ENCODE measurements around the gene ANO6.

The ANO6 gene

DNA sequence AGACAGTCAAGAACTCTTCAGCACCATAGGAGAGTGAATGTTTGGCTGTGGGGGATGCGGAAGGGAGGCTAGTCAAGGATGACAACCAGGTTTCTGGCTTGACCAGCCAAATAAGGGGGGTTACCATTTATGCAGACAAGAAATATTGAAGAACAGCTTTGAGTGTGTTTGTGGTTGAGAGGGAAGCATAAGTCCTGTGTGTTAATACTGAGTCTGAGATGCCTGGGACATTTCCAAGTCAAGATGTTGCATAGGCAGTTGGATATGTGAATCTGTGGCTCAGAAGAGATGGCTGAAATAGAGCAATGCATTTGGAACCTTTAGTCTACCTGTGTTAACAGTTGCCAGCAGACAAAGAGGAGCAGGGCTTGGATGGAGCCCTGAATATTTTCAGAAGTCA lies 66.1 kb downstream of the ANO6 start:
- no peak for DNase-seq

- no peak for DNase-seq
These were observed 66.5 kb downstream of the ANO6 start for GRCh38 chr12:45282411-45282810.

- no peak for DNase-seq
These were observed 68.4 kb downstream of the ANO6 start for GRCh38 chr12:45284096-45284901.

GRCh38 chr12:45285717-45286116 lies 69.8 kb downstream of the ANO6 start:
- peak; percentile 51 for DNase-seq

DNA sequence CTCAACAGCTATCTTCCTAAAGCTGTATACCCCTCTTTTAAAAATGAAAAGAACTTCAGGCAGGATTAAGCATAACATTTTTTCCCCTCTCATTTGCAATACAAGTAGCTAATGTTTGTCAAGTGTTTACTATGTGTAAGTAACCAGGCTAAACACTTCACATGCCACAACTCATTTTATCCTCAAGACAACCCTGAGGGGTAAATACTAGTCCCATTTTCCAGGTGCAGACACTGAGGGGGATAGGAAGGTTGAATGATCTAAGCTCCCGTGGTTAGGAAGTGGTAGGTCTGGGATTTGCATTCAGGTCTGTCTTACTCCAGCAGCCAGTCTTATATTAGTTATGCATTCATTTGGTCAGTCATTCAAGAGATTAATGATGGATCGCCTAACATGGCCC lies 70.7 kb downstream of the ANO6 start:
- DNase-seq = no peak

DNA sequence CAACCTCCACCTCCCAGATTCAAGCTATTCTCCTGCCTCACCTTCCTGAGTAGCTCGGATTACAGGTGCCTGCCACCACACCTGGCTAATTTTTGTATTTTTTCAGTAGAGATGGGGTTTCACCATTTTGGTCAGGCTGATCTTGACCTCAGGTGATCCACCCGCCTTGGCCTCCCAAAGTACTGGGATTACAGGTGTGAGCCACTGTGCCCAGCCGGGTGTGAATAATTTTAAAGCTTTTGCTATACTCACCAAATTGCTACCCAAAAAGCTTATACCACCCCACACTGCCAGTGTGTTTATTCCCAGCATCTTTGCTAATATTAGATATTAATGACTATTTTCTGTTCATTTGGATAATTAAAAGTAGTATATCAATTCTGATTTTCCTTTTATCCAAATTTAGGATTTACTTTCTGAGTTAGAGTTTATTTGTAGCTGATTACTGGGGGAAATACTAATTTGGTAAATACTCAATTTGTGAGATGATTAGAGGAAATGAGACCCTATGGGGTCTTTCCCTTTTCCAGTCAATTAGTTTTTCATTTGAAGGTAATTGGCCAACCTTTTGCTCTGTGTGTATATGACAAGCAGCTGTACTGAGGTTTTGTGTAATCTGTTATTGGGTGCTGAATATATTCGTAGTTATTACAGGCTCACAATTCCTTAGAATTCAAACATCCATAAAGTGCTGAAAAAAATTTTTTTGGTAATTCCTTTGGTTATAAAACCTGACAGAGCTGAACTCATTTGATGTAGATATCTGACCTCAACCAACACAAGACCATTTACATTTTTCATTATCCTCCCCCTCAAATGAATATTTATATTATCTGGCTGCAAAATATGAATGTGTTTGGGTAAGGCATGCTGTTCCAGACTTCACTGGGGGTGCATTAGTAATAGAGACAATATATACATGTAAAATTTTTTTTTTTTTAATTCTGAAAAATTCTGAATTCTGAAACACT lies 73.6 kb downstream of the ANO6 start:
- DNase-seq = no peak

DNA sequence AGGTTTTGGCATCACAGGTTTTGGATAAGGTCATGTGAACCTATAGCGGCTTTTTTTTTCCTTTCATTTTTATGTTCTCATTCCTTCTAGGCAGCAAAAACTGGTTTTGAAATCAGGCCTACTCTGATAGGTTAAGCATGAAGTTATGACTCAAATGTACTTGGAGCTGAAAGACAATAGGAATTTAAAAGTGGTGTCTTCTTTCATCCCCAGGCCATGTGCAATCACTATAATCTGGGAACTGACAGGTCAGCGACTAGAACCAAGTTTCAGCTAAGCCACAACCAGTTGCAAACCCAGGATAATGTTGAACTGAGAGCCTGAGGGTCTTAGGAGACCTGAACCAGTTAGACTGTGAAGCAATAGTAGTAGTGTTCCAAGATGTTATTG lies 74.3 kb downstream of the ANO6 start:
- no peak for DNase-seq

DNA sequence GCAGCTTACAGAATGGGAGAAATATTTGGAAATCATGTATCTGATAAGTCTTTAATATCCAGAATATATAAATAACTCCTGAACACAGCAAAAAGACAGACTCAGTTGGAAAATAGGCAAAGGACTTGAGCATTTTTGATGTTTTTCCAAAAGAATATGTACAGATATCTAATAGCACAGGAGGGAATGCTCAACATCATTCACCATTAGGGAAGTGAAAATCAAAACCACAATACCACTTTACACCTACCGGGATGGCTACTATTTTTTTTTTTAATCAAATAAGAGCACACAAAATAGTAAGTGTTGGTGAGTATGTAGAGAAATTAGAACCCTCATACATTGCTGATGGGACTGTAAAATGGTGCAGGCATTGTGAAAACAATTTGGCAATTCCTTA lies 75.6 kb downstream of the ANO6 start:
- DNase-seq = no peak

DNA sequence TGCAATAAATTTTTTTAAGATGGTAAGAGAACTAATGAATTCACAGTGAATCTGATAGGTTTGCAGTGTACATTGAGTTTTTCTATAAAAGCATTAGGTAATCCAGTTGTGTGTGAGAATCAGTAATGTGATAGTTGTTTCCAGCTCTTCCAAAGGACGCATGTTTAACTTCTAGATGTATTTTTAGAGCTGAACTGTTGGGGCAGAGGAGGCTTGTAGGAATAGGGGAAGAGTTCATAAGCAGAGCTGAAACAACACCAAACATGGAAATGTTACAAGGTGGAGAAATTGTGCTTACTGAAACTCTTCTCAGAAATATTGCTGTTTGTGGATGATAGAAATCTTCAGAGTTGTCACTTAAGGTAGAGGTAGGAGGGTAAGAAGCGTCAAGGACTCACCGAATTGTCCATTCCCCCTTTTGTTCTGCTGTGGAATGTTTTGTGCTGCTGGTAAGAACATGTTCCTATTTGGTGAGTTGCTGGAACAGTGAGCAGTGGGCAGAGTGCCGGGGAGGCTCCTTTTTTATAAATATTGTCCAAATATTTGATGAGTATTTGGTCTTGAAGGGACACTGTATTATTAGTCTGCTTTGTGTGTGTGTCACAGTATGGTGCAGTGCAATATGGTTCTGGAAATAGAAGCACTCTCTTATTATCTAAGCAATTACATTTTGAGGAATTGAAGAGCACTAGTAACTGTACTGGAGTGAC lies 76.7 kb downstream of the ANO6 start:
- DNase-seq = no peak

GRCh38 chr12:45294906-45295305 lies 79.0 kb downstream of the ANO6 start:
- DNase-seq = no peak

DNA sequence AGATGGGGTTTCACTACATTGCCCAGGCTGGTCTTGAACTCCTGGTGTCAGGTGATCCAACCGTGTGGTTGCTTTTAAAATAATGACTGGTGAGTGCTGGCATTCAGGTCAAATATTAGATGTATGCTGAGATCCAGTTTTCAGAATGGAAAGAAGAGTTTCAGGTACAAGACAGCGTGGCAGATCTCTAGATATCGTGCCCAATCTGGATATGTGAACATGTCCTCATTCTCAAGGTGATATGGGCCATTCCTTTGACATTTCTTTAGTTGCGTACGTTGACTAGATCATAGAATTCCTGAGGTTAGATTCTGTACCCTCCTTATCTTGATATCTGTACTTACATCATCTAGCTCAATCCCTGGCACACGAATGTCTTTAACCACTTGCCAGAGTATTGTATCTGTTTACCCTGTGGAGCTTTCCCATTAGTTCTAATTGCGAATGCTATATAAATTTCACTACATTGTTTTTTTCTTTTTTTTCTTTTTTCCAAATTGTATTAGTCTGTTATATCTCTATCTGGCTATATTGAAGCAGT lies 80.2 kb downstream of the ANO6 start:
- DNase-seq = no peak

- DNase-seq = no peak
These were observed 82.2 kb downstream of the ANO6 start for GRCh38 chr12:45298047-45298446.

GRCh38 chr12:45298721-45299692 lies 83.1 kb downstream of the ANO6 start:
- peak; percentile 41 for DNase-seq

- no peak for DNase-seq
These were observed 86.9 kb downstream of the ANO6 start for GRCh38 chr12:45302621-45303369.

DNA sequence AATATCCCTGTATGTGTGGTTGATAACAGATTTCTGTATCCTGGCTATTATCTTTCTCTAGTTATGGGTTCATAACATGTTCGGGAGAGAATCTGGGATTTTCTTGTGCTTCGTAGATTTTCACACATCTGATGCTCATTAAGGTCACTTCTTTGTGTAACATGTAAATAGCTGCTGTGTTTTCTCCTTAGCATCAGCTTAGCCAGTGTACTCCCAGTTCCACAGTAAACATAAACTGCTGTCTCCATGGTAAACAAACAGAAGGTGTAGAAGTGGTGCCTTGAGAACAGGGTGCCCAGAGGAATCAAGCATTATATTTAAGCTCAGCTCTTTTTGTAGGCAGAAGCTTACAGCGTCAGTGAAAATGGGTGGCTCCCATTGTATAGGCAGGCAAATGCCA lies 88.0 kb downstream of the ANO6 start:
- DNase-seq = no peak

DNA sequence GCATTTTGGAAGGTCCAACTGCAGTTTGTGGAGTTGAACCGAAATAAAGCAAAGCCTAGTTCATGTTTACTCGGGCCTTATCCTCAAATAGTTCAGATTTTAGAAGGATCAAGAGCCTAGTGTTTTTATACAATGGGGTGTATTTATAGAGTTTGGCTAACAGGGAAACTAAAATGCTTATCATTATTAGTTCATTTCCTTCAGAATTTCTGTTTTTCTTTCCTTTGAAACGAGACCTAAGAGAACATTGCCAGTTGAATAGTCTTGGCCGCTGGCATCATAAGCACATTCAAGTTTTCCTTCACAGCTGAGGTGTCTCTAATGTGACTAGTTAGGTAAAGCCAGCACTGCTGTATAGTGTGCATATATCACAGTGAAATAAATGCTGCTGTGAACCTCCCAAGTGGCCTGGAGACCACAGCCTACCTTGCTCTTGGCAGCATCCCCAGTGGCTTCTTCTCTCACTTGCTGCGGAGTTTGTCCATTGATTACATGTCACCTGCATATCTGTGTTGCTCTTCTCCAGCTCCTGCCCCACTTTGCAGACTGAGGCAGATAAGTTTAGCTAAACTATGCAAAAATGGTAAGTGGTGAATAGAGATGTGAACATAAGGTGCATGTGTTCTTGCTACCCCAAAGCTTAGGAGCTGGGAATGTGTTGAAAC lies 88.8 kb downstream of the ANO6 start:
- no peak for DNase-seq

- DNase-seq = no peak
These were observed 90.0 kb downstream of the ANO6 start for GRCh38 chr12:45305907-45306306.

DNA sequence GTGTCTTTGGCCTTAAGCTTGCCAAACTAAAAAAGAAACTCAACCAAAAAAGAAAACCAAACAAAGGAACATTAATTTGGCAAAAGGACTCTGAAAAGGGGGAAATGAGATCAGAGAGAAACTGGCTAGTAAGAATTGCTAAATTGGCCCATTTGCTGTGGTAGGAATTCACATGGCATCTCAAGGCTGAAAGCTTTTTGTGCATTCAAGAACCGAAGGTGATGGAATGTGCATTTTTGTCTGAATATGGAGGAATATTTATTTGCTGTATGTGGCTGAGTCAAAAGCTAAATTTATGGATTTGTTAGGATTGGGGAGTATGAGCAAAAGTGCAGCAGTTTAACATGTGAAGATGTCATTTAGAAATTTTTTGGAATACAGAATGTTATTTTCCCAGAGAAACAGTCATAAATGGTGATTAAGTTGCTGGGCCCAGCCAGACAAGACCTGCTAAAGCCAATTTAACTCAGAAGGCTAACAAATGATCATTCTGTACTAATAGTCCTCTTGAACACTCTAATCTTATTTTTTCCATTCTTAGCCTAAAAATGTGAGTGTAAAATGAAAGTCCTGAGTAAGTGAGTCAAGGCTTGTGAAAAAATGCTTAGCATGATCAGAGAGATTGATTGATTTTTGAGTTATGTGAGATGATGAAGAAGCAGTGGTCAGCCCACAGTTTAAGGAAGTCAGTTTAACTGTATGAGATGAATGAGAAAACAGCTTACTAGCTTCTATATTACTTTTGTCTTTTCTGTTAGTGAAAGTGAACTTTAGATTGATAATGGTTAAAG lies 94.1 kb downstream of the ANO6 start:
- no peak for DNase-seq

GRCh38 chr12:45310627-45310968 lies 94.7 kb downstream of the ANO6 start:
- no peak for DNase-seq

DNA sequence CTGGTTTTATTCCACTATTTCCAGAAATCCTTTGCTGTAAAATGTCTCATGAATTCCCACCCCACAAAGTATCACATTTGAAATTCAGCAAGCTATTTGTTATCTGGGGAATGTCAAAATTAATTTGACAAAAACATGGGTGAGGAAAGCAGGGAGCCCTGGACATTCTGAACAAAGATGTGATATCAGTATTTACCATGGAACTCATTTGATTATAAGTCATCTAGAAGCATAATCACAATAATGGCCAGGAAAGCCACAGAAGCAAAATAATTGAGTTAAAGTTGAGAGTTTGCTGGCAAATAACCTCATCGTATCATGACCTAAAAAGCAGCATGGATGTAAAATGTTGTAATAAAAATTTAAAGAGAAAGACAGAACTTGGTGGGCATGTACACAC lies 96.1 kb downstream of the ANO6 start:
- no peak for DNase-seq

All from hematopoietic multipotent progenitor cell treated with erythropoietin and hydrocortisone succinate and interleukin-3 and kit ligand, for 6 days (in vitro differentiated cells).